ENCODE data around the gene DTX3L. TPM values are rescaled to one million over a fixed set of nuclear protein-coding genes. Genes with fewer than 3 reads are reported as not detected.

DTX3L gene
- total and polyA plus RNA-seq, 8 donors = 19.2 to 75.3 (median 22.8) TPM

- no peak for TF ChIP-seq CTCF (IDR thresholded peaks at IDR 0.05)
- no peak overlapping the region for H3K27ac ChIP-seq
- H3K4me3 ChIP-seq = no peak overlapping the region
- H3K9me3 ChIP-seq = no peaks in the 10 kb centered on the region
- H3K4me1 ChIP-seq = peaks cover 0 to 7% of the 10 kb centered on the region in 2 donors
- intact Hi-C loops (cut with DNase I) = no loop called here
- no peaks in the 10 kb centered on the region for H3K36me3 ChIP-seq
- DNase-seq (no peak), ATAC-seq (no peak)
- H3K27me3 ChIP-seq = no peaks in the 10 kb centered on the region
Measured at GRCh38 chr3:122608916-122609315, 44.8 kb downstream of the DTX3L start.

DNA sequence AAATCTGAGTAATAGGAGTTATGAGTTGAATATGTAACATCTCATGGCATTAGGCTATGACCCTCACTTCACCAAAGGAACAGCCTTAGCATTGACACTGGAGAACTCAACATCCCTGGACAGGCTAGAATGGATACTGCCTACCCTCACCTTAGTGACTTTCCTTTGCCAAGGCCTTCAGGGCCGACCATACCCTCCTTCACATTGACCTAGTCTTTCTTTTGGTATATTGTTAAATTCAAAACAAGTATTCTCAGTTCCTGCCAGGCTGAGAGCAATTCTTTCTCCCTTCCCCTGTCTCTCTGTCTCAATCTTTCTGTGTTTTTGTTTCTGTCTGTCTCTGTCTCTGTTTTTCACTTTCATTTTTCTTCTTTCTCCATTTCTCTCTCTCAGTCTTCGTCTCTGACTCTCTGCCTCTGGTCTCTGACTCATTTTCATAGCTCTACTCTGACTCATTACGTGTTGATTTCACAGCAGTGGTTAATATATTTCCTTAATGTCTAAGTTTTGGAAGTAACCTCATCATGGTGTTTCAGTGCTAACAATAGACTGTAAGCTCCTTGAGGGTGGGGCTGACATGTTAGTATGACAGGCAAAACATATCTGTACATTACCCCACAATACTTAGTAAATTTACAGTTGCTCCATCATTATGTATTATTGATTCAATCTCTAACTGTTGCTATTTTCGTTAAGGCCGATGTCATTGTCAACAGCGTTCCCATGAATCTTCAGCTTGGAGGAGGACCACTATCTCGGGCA, 45.8 kb downstream of the DTX3L start:
- Histone ChIP-seq H3K4me1 (peaks cover 0 to 7% of the 10 kb centered on the region in 2 donors), H3K4me3 (no peak overlapping the region), H3K9me3 (no peaks in the 10 kb centered on the region), H3K27me3 (no peaks in the 10 kb centered on the region), H3K36me3 (no peaks in the 10 kb centered on the region), H3K27ac (peak overlapping the region; percentile 33 to 50)
- TF ChIP-seq CTCF (IDR thresholded peaks at IDR 0.05) = no peak
- DNase-seq (no peak), ATAC-seq (peak; percentile 71)
- intact Hi-C loops (cut with DNase I) = no loop called here

DNA sequence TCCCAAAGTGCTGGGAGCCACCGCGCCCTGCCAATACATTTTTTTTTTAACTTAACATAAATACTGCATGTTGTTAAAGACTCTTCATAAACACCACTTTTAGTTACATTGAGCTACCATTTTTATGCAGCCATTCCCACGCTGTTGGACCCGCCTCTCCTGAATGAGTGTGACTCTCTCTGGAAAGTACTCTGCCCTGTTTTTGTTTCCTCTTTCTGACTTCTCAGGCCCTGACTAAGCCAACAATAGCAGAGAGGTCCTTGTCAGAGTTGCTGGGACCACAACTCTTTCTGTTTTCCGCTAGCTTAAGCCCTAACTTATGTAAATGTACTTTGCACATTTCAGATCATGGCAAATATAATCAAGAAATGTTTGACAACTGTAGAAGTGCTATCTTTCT, 48.6 kb downstream of the DTX3L start:
- ATAC-seq = no peak
- intact Hi-C loops (cut with DNase I) = no loop called here

GRCh38 chr3:122615303-122615702, 51.2 kb downstream of the DTX3L start:
- H3K27ac ChIP-seq = no peak overlapping the region
- H3K9me3 ChIP-seq = no peaks in the 10 kb centered on the region
- H3K27me3 ChIP-seq = no peaks in the 10 kb centered on the region
- TF ChIP-seq CTCF (IDR thresholded peaks at IDR 0.05) = no peak
- no peak overlapping the region for H3K4me3 ChIP-seq
- intact Hi-C loops (cut with DNase I) = no loop called here
- no peak for DNase-seq
- no peaks in the 10 kb centered on the region for H3K4me1 ChIP-seq
- no peaks in the 10 kb centered on the region for H3K36me3 ChIP-seq
- no peak for ATAC-seq

More for the DNA sequence above, 48.6 kb downstream of the DTX3L start:
- Histone ChIP-seq H3K9me3 (no peaks in the 10 kb centered on the region), H3K4me3 (no peak overlapping the region), H3K36me3 (no peaks in the 10 kb centered on the region), H3K27me3 (no peaks in the 10 kb centered on the region), H3K27ac (no peak overlapping the region), H3K4me1 (peaks cover 0 to 7% of the 10 kb centered on the region in 2 donors)
- DNase-seq = no peak
- no peak for TF ChIP-seq CTCF (IDR thresholded peaks at IDR 0.05)

DNA sequence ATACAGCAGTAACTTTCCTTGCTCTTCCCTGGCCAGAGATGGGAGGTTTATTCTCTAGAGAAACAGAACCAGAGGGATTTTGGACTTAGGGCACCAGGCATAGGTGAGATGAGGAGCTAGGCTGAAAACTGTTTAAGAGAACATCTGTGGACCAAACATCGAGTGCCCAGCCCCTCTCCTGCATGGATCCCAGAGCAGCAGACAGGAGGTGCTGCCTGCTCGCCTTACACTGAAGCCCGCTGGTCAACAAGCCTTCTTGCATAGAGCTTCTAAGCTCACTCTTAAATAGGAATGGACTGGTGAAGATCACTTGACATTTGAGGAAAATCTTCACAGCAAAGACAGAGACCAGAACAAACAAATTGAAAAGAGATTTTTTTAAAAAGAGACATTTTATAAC, 54.5 kb downstream of the DTX3L start:
- no peak for DNase-seq
- TF ChIP-seq CTCF (IDR thresholded peaks at IDR 0.05) = no peak
- no peaks in the 10 kb centered on the region for H3K4me1 ChIP-seq
- intact Hi-C loops (cut with DNase I) = no loop called here
- H3K27ac ChIP-seq = no peak overlapping the region
- no peaks in the 10 kb centered on the region for H3K36me3 ChIP-seq
- no peaks in the 10 kb centered on the region for H3K9me3 ChIP-seq
- no peaks in the 10 kb centered on the region for H3K27me3 ChIP-seq
- no peak for ATAC-seq
- H3K4me3 ChIP-seq = no peak overlapping the region

Data from left lung (tissue), 10 donors.